Thyroid gland (tissue), 4 donors: ENCODE results near the gene MAP3K3. TPM values are rescaled to one million over a fixed set of nuclear protein-coding genes. Genes with fewer than 3 reads are reported as not detected.

Experiments used
- DNase-seq, 2 donors: peaks; one replicate each; pipeline ENCODE4 v3.0.0-alpha.2; 2019
- H3K27ac ChIP-seq, 3 donors: fragments of 200-600 bp; sonication (generic); 1 replicate in 2 of 3; 2 replicates in 1 of 3; pipeline ENCODE4 v1.5.1; 2016 to 2019; ENCODE audit warnings: mild to moderate bottlenecking in 1 of 3, moderate library complexity in 1 of 3
- H3K27me3 ChIP-seq: fragments of 200-600 bp; sonication (generic); one replicate; pipeline ENCODE4 v1.5.1; 2019
- H3K36me3 ChIP-seq, 2 donors: fragments of 200-600 bp; sonication (generic); one replicate each; pipeline ENCODE4 v1.5.1; 2016 to 2019
- H3K4me1 ChIP-seq, 2 donors: fragments of 200-600 bp; sonication (generic); one replicate each; pipeline ENCODE4 v1.5.1; 2017 to 2019
- H3K4me3 ChIP-seq, 3 donors: fragments of 200-600 bp; sonication (generic); replicated peaks in 1 of 3; 1 replicate in 2 of 3; 2 replicates in 1 of 3; pipeline ENCODE4 v1.5.1; 2016; ENCODE audit warnings: mild to moderate bottlenecking in 1 of 3
- H3K9me3 ChIP-seq: fragments of 200-600 bp; sonication (generic); one replicate; pipeline ENCODE4 v1.5.1; 2017
- CTCF ChIP-seq, 6 experiments: fragments of 200-600 bp in 3 of 6; fragments of 450-650 bp in 3 of 6; sonication (generic) in 3 of 6; IDR thresholded peaks; one replicate each; pipeline ENCODE4 v1.5.1; 2016 to 2019; ENCODE audit warnings: antibody characterized with exemption in 6 of 6, mild to moderate bottlenecking in 2 of 6, inconsistent platforms in 1 of 6, moderate library complexity in 1 of 6
- POLR2A ChIP-seq, 2 donors: fragments of 450-650 bp; IDR thresholded peaks; one replicate each; pipeline ENCODE4 v1.6.1; 2017; ENCODE audit warnings: antibody characterized with exemption in 2 of 2, mild to moderate bottlenecking in 2 of 2, moderate library complexity in 1 of 2
- WGBS, 2 donors: methylation state at CpG; one replicate each; pipeline ENCODE4 v1.1.5; 2017; 5-methylcytosine and 5-hydroxymethylcytosine counted together
- intact Hi-C: fragments of 100-400 bp; cut with DNase I; formaldehyde crosslinking; loops from one replicate; pipeline ENCODE4 v1.15.1; 2023
- total RNA-seq, 4 donors: library from RNA; depleted of rRNA; stranded (reverse); fragments of >200 nt; gene quantifications; one replicate each; pipeline ENCODE4 v1.2.3, GENCODE V29; 2016

The MAP3K3 gene
- total RNA-seq, 4 donors from 2014 or later = 38.6 to 68.0 (median 43.8) TPM

DNA sequence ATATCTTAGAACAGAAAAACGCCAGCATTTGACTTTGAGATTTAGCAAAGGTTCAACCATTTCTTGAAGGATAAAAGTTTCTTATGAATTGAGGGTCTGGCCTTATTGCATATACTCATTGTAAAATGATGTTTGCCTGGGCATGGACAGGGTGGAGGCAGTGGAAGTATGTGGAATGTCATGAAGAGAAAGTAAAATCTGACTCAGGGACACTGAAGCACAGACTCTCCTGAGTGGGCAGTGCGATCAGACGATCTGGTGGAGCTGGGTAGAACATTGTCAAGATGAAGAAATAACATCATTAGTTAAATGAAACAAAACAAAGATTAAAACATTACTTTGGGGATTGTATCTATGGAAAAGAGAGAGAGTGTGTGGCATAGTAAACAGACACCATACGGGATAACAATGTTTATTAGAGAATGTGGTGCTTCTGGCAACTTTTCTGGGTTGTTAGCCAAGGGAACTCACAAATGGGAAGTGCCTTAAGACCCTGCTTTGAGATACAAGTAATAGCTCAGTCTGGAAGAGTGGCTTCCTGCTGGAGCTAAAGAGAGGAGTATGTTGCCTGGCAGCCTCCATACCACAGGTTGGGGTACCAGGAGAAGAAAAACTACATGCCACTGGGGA is 4.4 kb downstream of the MAP3K3 start:
- Histone ChIP-seq H3K9me3 (no peaks in the 10 kb centered on the region), H3K4me1 (peaks cover 26 to 45% of the 10 kb centered on the region in 2 donors), H3K4me3 (no peak overlapping the region), H3K27me3 (no peaks in the 10 kb centered on the region), H3K27ac (no peak overlapping the region), H3K36me3 (no peaks in the 10 kb centered on the region)
- no peak for DNase-seq
- intact Hi-C loops = no loop called here
- WGBS, 2 donors = 74 to 77% methylated on average over 4 of the region's 4 CpGs
- TF ChIP-seq CTCF (IDR thresholded peaks at IDR 0.05) (no peak), POLR2A (IDR thresholded peaks at IDR 0.05) (no peak)

DNA sequence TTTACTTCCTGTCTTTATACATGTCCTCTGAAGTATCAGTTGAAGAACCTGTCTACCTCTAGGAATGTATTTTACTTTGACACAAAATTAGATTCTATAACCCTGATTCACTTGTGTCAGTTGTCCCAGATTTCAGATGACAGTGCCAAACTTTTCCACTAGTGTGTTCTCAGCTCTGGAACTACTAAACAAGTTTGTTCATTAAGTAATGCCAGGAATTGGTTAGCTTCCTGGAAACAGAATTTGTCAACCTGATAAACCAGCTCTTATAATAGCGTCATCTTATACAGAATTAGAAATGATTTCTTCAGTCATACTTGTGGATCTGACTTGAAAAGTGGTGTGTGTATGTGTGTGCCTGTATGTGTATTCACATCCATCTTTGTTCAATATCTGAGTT is 7.4 kb downstream of the MAP3K3 start:
- H3K27ac ChIP-seq = peak overlapping the region; percentile 29 to 58 (median 31)
- 25 to 62% methylated on average over 1 of the region's 1 CpG for WGBS, 2 donors
- H3K27me3 ChIP-seq = no peaks in the 10 kb centered on the region
- intact Hi-C loops = no loop called here
- H3K4me1 ChIP-seq = peaks cover 31 to 45% of the 10 kb centered on the region in 2 donors
- H3K4me3 ChIP-seq = no peak overlapping the region
- H3K9me3 ChIP-seq = no peaks in the 10 kb centered on the region
- TF ChIP-seq CTCF (IDR thresholded peaks at IDR 0.05) (no peak), POLR2A (IDR thresholded peaks at IDR 0.05) (no peak)
- H3K36me3 ChIP-seq = no peaks in the 10 kb centered on the region
- no peak for DNase-seq

DNA sequence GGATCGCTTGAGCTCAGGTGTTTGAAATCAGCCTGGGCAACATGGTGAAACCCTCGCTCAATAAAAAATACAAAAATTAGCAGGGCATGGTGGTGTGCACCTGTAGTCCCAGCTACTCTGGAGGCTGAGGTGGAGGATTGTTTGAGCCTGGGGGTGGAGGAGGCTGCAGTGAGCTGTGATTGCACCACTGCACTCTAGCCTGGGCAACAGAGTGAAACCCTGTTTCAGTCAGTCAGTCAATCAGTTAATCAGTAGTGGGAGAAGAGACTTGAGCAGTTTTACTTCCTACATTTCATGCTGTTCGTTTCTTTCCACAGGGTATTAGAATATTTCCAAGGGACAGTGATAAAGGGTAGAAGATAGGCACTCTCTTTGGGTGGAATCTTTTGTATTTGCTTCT is 8.8 kb downstream of the MAP3K3 start:
- 89 to 92% methylated on average over 3 of the region's 3 CpGs for WGBS, 2 donors
- Histone ChIP-seq H3K27ac (no peak overlapping the region), H3K36me3 (no peaks in the 10 kb centered on the region), H3K27me3 (no peaks in the 10 kb centered on the region), H3K9me3 (no peaks in the 10 kb centered on the region), H3K4me3 (no peak overlapping the region), H3K4me1 (peaks cover 36 to 49% of the 10 kb centered on the region in 2 donors)
- intact Hi-C loops = no loop called here
- no peak for TF ChIP-seq POLR2A (IDR thresholded peaks at IDR 0.05)
- TF ChIP-seq CTCF (IDR thresholded peaks at IDR 0.05) = no peak
- DNase-seq = no peak

GRCh38 chr17:63631626-63632025 is 9.4 kb downstream of the MAP3K3 start:
- H3K27ac ChIP-seq = no peak overlapping the region
- WGBS, 2 donors = 87 to 94% methylated on average over 1 of the region's 1 CpG

More at GRCh38 chr17:63631626-63632025, 9.4 kb downstream of the MAP3K3 start:
- Histone ChIP-seq H3K4me3 (no peak overlapping the region), H3K9me3 (no peaks in the 10 kb centered on the region), H3K4me1 (peaks cover 38 to 51% of the 10 kb centered on the region in 2 donors), H3K36me3 (peaks cover 0 to 5% of the 10 kb centered on the region in 2 donors), H3K27me3 (no peaks in the 10 kb centered on the region)
- intact Hi-C loops = no loop called here
- no peak for DNase-seq
- no peak for TF ChIP-seq POLR2A (IDR thresholded peaks at IDR 0.05)
- TF ChIP-seq CTCF (IDR thresholded peaks at IDR 0.05) = no peak
